ENCODE results near the gene SLC16A3. TPM values are rescaled to one million over a fixed set of nuclear protein-coding genes. Genes with fewer than 3 reads are reported as not detected.

SLC16A3 gene
- total RNA-seq, 1 experiment from 2014 or later = 198 TPM

GRCh38 chr17:82235056-82235774 is 6.4 kb downstream of the SLC16A3 start:
- Histone ChIP-seq H3K4me2 (peak overlapping the region; percentile 67), H3K4me1 (replicated peaks; ENCODE audit: insufficient read depth) (peaks cover 41% of the 10 kb centered on the region), H3K9me3 (ENCODE audit: insufficient read depth, low read depth) (no peaks in the 10 kb centered on the region), H3K27ac (0 out of 2 replicates have a peak overlapping the region, but pooled peaks have one; percentile 12), H3F3A (ENCODE audit: insufficient read depth, low read depth) (peaks cover 54% of the 10 kb centered on the region; the same call in 1 of the 2 replicates), H3K27me3 (ENCODE audit: insufficient read depth, low read depth) (no peaks in the 10 kb centered on the region), H4K20me1 (ENCODE audit: insufficient read depth) (peaks cover 73% of the 10 kb centered on the region), H3K36me3 (ENCODE audit: low read depth) (no peaks in the 10 kb centered on the region), H2AFZ (no peak overlapping the region), H3K9me2 (ENCODE audit: insufficient read depth) (no peaks in the 10 kb centered on the region), H3K4me3 (no peak overlapping the region; the same call in 1 of the 2 replicates), H3K79me2 (ENCODE audit: low read depth) (peaks cover 52% of the 10 kb centered on the region)
- TF ChIP-seq CTCF (conservative IDR thresholded peaks at IDR 0.05) = no peak
- TF ChIP-seq EZH2 (IDR thresholded peaks at IDR 0.05; ENCODE audit: low read depth) = no peak
- DNase-seq = no peak
- intact Hi-C loops (cut with micrococcal nuclease; ENCODE audit: unreplicated experiment) = loop anchor here (10.0 kb wide), 1 partner anchor 260 kb away; no protein-coding TSS in a partner anchor
- POLR2A ChIA-PET (ENCODE audit: unreplicated experiment) = interaction anchor here (0.6 to 1.1 kb wide), 6 partner anchors 12 to 925 kb away, joined by 3 to 5 read pairs (median 4); no protein-coding TSS in a partner anchor
- no TSS peak for BruUV-seq (replicated peaks)
- CTCF ChIA-PET = interaction anchor here (0.6 to 1.1 kb wide), 2 partner anchors 29 to 125 kb away, joined by 3 to 8 read pairs; no protein-coding TSS in a partner anchor

- no peaks in the 10 kb centered on the region for H3K9me3 ChIP-seq (ENCODE audit: insufficient read depth, low read depth)
- peak overlapping the region; percentile 67; the same call in 1 of the 2 replicates for H3K4me2 ChIP-seq
- H3F3A ChIP-seq (ENCODE audit: insufficient read depth, low read depth) = peaks cover 59% of the 10 kb centered on the region; the same call in 1 of the 2 replicates
- peaks cover 76% of the 10 kb centered on the region for H4K20me1 ChIP-seq (ENCODE audit: insufficient read depth)
- intact Hi-C loops (cut with micrococcal nuclease; ENCODE audit: unreplicated experiment) = loop anchor here (10.0 kb wide), 1 partner anchor 259 kb away; no protein-coding TSS in a partner anchor
- peaks cover 41% of the 10 kb centered on the region for H3K4me1 ChIP-seq (replicated peaks; ENCODE audit: insufficient read depth)
- no peaks in the 10 kb centered on the region for H3K9me2 ChIP-seq (ENCODE audit: insufficient read depth)
- no peak for TF ChIP-seq EZH2 (IDR thresholded peaks at IDR 0.05; ENCODE audit: low read depth)
- TF ChIP-seq CTCF (conservative IDR thresholded peaks at IDR 0.05) = no peak
- H3K79me2 ChIP-seq (ENCODE audit: low read depth) = peaks cover 47% of the 10 kb centered on the region
- no peak overlapping the region for H3K4me3 ChIP-seq
- ChIA-PET POLR2A (ENCODE audit: unreplicated experiment) (interaction anchor here (0.6 to 0.7 kb wide), 2 partner anchors 57 to 926 kb away, joined by 4 to 5 read pairs; no protein-coding TSS in a partner anchor), CTCF (interaction anchor here (0.6 kb wide), 1 partner anchor 125 kb away, joined by 3 read pairs; no protein-coding TSS in a partner anchor)
- no peaks in the 10 kb centered on the region for H3K36me3 ChIP-seq (ENCODE audit: low read depth)
- no peak overlapping the region for H3K27ac ChIP-seq
- peak in 1 of 2 experiments; percentile 77 for DNase-seq
- H2AFZ ChIP-seq = no peak overlapping the region
- H3K27me3 ChIP-seq (ENCODE audit: insufficient read depth, low read depth) = no peaks in the 10 kb centered on the region
- no TSS peak for BruUV-seq (replicated peaks)
These were observed 6.9 kb downstream of the SLC16A3 start for GRCh38 chr17:82235775-82236141.

- H3K36me3 ChIP-seq (ENCODE audit: low read depth) = no peaks in the 10 kb centered on the region
- peak in 1 of 2 experiments; percentile 63 for DNase-seq
- H3K79me2 ChIP-seq (ENCODE audit: low read depth) = peaks cover 42% of the 10 kb centered on the region
These were observed 7.5 kb downstream of the SLC16A3 start for GRCh38 chr17:82236142-82236971.

More at GRCh38 chr17:82236142-82236971, 7.5 kb downstream of the SLC16A3 start:
- Histone ChIP-seq H3K4me1 (replicated peaks; ENCODE audit: insufficient read depth) (peaks cover 43% of the 10 kb centered on the region), H3K9me3 (ENCODE audit: insufficient read depth, low read depth) (no peaks in the 10 kb centered on the region), H4K20me1 (ENCODE audit: insufficient read depth) (peaks cover 79% of the 10 kb centered on the region), H3K4me3 (no peak overlapping the region), H3K27me3 (ENCODE audit: insufficient read depth, low read depth) (no peaks in the 10 kb centered on the region), H3K27ac (no peak overlapping the region), H3F3A (ENCODE audit: insufficient read depth, low read depth) (peaks cover 65% of the 10 kb centered on the region; the same call in 1 of the 2 replicates), H2AFZ (no peak overlapping the region), H3K4me2 (no peak overlapping the region), H3K9me2 (ENCODE audit: insufficient read depth) (no peaks in the 10 kb centered on the region)
- ChIA-PET POLR2A (ENCODE audit: unreplicated experiment) (interaction anchor here (0.5 to 0.7 kb wide), 2 partner anchors 56 to 133 kb away, joined by 3 to 5 read pairs; no protein-coding TSS in a partner anchor), CTCF (interaction anchor here (0.6 to 0.8 kb wide), 3 partner anchors 30 to 126 kb away, joined by 3 to 9 read pairs (median 3); no protein-coding TSS in a partner anchor)
- intact Hi-C loops (cut with micrococcal nuclease; ENCODE audit: unreplicated experiment) = loop anchor here (10.0 kb wide), 1 partner anchor 258 kb away; no protein-coding TSS in a partner anchor
- BruUV-seq (replicated peaks) = no TSS peak
- TF ChIP-seq EZH2 (IDR thresholded peaks at IDR 0.05; ENCODE audit: low read depth) (no peak), CTCF (conservative IDR thresholded peaks at IDR 0.05) (peak; percentile 79)

Data from PC-9 (cell line).